PC-3 (cell line): ENCODE data around the gene AGPAT3.

Experiments
- EZH2 ChIP-seq: fragments of 300-600 bp; sonication (generic); IDR thresholded peaks from one replicate; pipeline ENCODE4 v1.6.1; 2017; ENCODE audit warnings: antibody characterized with exemption, mild to moderate bottlenecking, low read length; ENCODE audit not compliant: unreplicated experiment
- EZH2phosphoT487 ChIP-seq: fragments of 300-600 bp; sonication (generic); IDR thresholded peaks from 2 replicates; pipeline ENCODE4 v1.6.1; 2018; ENCODE audit warnings: mild to moderate bottlenecking, antibody characterized with exemption, low read length, borderline replicate concordance
- TF ChIP-seq, protein P1 (sequence below): fragments of 300-600 bp; sonication (generic); conservative IDR thresholded peaks from 2 replicates; pipeline ENCODE4 v1.5.1; 2017; ENCODE audit warnings: antibody characterized with exemption, low read depth, mild to moderate bottlenecking, low read length

DNA sequence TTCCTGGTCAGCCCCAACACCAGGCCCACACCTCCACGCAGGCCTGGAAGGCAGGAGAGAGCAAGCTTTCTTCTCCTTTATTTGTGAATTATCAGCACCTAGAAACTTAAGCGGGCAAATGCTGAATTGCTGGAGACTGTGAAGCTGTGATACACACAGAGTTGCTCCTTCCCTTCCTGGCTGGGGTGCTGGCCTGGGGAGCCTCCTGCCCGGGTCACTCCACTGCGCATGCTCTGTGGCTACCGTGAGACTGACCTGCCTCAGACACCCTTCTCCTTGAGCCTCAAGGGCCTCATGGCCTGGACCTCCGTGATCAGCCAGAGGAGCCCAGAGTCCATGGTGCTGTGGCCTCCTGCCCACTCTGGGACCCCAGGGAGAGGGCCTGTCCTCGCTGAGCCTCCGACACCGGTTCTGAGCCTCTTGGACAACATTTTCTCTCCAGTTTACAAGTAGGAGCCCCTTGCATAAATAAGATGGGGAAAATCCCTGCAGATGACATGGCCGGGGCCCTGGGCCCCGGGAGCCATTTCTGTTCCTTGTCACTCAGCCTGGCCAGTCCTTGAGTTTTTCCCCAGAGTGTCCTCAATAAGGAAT lies 18.0 kb downstream of the AGPAT3 start:
- TF ChIP-seq, protein P1, sequence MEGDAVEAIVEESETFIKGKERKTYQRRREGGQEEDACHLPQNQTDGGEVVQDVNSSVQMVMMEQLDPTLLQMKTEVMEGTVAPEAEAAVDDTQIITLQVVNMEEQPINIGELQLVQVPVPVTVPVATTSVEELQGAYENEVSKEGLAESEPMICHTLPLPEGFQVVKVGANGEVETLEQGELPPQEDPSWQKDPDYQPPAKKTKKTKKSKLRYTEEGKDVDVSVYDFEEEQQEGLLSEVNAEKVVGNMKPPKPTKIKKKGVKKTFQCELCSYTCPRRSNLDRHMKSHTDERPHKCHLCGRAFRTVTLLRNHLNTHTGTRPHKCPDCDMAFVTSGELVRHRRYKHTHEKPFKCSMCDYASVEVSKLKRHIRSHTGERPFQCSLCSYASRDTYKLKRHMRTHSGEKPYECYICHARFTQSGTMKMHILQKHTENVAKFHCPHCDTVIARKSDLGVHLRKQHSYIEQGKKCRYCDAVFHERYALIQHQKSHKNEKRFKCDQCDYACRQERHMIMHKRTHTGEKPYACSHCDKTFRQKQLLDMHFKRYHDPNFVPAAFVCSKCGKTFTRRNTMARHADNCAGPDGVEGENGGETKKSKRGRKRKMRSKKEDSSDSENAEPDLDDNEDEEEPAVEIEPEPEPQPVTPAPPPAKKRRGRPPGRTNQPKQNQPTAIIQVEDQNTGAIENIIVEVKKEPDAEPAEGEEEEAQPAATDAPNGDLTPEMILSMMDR: no peak
- TF ChIP-seq EZH2 (no peak), EZH2phosphoT487 (no peak)
